Cardiac muscle cell (in vitro differentiated cells and primary cell): ENCODE measurements around the gene TASP1. TPM values are rescaled to one million over a fixed set of nuclear protein-coding genes. Genes with fewer than 3 reads are reported as not detected.
"Not testable (repeated sequence)": the region's sequence is repeated elsewhere in the genome, so short reads cannot be mapped to it uniquely, and the experiment has no call there.

Source experiments
- DNase-seq, 2 donors: peaks; one replicate each; pipeline versions ENCODE4 v3.0.0 to v3.0.0-alpha.2; 2010 to 2017; ENCODE audit warnings: low read depth in 1 of 2, low spot score in 1 of 2
- H3K27ac ChIP-seq: fragments of 200-600 bp; sonication (generic); 2 replicates; pipeline ENCODE4 v1.5.1; 2016
- H3K27me3 ChIP-seq: fragments of 200-600 bp; sonication (generic); 2 replicates; pipeline ENCODE4 v1.6.0; 2016; ENCODE audit warnings: control low read depth
- H3K36me3 ChIP-seq: fragments of 200-600 bp; sonication (generic); 2 replicates; pipeline ENCODE4 v1.5.1; 2016; ENCODE audit warnings: control low read depth
- H3K4me1 ChIP-seq: fragments of 200-600 bp; sonication (generic); 2 replicates; pipeline ENCODE4 v1.8.1; 2017; ENCODE audit warnings: low read depth, mild to moderate bottlenecking, mixed run types
- H3K4me3 ChIP-seq: fragments of 200-600 bp; sonication (generic); 2 replicates; pipeline ENCODE4 v1.5.1; 2016; ENCODE audit warnings: mild to moderate bottlenecking
- H3K9me3 ChIP-seq: fragments of 200-600 bp; sonication (generic); 2 replicates; pipeline ENCODE4 v1.5.1; 2017; ENCODE audit warnings: low read depth, mild to moderate bottlenecking, control low read depth
- polyA plus RNA-seq: library from polyadenylated mRNA; unstranded; fragments of >200 nt; fragmentation: Nextera tagmentation; extraction: Ambion mirVana; gene quantifications from 2 replicates; pipeline ENCODE4 v1.2.1, GENCODE V29; 2016
- total RNA-seq: library from RNA; depleted of rRNA; stranded (reverse); fragments of >200 nt; gene quantifications from 2 replicates; pipeline ENCODE4 v1.2.3, GENCODE V29; 2016
- TF ChIP-seq, protein P1 (sequence below): IDR thresholded peaks from 2 replicates; pipeline ENCODE4 v1.5.1; 2012; ENCODE audit warnings: low read depth, mild to moderate bottlenecking, low read length

Gene TASP1
- total and polyA plus RNA-seq, 2 experiments from 2014 or later, result 9.3 to 12.6 TPM

DNA sequence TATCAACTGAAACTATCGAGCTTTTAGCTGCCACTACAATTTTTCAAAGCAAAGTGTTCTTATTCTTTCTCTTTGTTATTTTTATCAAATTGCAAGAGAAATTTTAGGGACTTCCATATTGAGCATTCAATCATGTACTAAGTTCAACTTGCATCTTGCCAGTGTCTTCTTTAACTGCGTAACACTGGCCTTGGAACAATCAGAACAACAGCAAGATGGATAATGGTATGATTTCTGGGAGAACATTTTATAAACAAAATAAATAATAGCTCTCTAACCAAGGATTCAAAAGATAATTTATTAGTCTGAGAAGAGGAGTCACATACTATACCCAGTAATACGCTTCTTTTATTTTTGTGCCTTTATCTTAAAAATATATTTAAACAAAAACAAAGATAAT, 249.6 kb downstream of the TASP1 start:
- Histone ChIP-seq H3K4me1 (peaks cover 14% of the 10 kb centered on the region), H3K27ac (no peak overlapping the region), H3K4me3 (no peak overlapping the region), H3K36me3 (no peaks in the 10 kb centered on the region), H3K27me3 (no peaks in the 10 kb centered on the region), H3K9me3 (no peaks in the 10 kb centered on the region)
- TF ChIP-seq, protein P1, sequence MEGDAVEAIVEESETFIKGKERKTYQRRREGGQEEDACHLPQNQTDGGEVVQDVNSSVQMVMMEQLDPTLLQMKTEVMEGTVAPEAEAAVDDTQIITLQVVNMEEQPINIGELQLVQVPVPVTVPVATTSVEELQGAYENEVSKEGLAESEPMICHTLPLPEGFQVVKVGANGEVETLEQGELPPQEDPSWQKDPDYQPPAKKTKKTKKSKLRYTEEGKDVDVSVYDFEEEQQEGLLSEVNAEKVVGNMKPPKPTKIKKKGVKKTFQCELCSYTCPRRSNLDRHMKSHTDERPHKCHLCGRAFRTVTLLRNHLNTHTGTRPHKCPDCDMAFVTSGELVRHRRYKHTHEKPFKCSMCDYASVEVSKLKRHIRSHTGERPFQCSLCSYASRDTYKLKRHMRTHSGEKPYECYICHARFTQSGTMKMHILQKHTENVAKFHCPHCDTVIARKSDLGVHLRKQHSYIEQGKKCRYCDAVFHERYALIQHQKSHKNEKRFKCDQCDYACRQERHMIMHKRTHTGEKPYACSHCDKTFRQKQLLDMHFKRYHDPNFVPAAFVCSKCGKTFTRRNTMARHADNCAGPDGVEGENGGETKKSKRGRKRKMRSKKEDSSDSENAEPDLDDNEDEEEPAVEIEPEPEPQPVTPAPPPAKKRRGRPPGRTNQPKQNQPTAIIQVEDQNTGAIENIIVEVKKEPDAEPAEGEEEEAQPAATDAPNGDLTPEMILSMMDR, result no peak
- no peak for DNase-seq

DNA sequence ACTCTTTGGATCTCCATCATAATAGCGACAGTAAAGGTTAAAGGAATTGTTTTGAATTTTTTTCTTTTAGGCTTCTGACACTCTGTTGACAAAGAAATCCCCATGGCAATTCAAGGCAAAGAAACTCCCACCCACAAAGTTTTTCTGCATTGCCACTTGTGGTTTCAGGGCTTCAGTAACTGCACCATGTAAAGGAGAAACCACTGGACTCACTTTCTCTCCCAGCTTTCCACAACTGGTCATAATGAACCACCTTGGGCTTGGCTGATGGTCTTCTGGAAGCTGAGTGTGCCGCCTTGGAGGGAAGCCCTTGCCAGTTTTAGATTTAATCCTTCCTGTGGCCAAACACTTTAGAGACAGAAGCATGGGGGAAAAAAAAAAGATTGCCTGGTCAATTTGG, 254.6 kb downstream of the TASP1 start:
- DNase-seq, result no peak
- H3K36me3 ChIP-seq, result no peaks in the 10 kb centered on the region

DNA sequence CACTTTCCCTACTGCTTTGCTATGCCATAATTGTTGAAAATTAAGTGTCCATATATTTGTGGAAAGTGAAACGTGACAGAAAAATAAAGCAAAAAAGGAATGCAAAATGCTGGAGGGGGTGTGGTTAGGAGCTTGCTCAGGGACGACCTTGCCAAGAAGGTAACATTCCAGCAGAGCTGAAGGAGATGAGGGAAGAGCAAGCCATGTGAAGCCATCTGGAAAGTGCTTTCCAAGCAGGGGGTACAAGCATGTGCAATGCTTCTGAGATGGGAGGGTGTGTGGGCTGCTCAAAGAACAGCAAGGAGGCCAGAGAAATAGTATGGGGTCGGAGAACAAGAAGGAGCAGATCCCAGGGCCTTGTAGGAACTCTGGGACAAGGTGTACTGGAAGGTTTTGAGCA, 255.9 kb downstream of the TASP1 start:
- TF ChIP-seq, protein P1, result no peak
- H3K27me3 ChIP-seq, result no peaks in the 10 kb centered on the region
- no peak overlapping the region for H3K4me3 ChIP-seq
- H3K27ac ChIP-seq, result no peak overlapping the region
- DNase-seq, result no peak
- H3K36me3 ChIP-seq, result no peaks in the 10 kb centered on the region
- H3K9me3 ChIP-seq, result no peaks in the 10 kb centered on the region
- H3K4me1 ChIP-seq, result peaks cover under 1% of the 10 kb centered on the region

More for the DNA sequence above, 254.6 kb downstream of the TASP1 start:
- TF ChIP-seq, protein P1, result no peak
- H3K4me3 ChIP-seq, result no peak overlapping the region
- no peak overlapping the region for H3K27ac ChIP-seq
- peaks cover 13% of the 10 kb centered on the region for H3K4me1 ChIP-seq
- no peaks in the 10 kb centered on the region for H3K27me3 ChIP-seq
- H3K9me3 ChIP-seq, result no peaks in the 10 kb centered on the region

DNA sequence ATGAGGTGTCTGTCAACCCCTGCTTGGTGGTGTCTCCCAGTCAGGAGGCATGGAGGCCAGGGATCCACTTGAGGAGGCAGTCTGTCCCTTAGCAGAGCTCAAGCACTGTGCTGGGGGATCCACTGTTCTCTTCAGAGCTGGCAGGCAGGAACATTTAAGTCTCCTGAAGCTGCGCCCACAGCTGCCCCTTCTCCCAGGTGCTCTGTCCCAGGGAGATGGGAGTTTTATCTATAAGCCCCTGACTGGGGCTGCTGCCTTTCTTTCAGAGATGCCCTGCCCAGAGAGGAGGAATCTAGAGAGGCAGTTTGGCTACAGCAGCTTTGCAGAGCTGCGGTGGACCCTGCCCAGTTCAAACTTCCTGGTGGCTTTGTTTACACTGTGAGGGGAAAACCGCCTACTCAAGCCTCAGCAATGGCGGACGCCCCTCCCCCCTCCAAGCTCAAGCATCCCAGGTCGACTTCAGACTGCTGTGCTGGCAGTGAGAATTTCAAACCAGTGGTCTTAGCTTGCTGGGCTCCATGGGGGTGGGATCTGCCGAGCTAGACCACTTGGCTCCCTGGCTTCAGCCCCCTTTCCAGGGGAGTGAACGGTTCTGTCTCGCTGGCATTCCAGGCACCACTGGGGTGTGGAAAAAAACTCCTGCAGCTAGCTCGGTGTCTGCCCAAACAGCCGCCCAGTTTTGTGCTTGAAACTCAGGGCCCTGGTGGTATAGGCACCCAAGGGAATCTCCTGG, 258.1 kb downstream of the TASP1 start:
- not testable (repeated sequence) for H3K4me3 ChIP-seq, H3K36me3 ChIP-seq, H3K27ac ChIP-seq, DNase-seq, H3K27me3 ChIP-seq, H3K4me1 ChIP-seq, H3K9me3 ChIP-seq

DNA sequence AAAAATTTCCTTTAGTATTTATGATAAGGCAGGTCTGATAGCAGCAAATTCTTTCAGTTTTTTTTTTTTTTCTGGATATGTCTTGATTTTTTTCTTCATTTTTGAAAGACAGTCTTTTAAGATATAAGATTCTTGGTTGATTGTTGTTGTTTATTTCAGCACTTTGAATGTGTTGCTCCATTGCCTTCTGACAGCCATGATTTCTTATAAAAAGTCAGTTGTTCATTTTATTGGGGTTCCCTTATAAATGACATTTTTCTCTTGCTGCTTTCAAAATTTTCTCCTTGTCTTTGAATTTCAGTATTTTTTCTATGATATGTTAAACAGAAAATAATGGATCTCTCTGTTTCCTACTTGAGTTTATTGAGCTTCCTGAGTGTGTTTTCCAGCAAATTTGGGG, 265.3 kb downstream of the TASP1 start:
- H3K27me3 ChIP-seq, result no peaks in the 10 kb centered on the region
- no peak overlapping the region for H3K27ac ChIP-seq
- H3K9me3 ChIP-seq, result no peaks in the 10 kb centered on the region
- TF ChIP-seq, protein P1, result no peak
- no peaks in the 10 kb centered on the region for H3K4me1 ChIP-seq
- no peak overlapping the region for H3K4me3 ChIP-seq
- no peaks in the 10 kb centered on the region for H3K36me3 ChIP-seq
- no peak for DNase-seq

DNA sequence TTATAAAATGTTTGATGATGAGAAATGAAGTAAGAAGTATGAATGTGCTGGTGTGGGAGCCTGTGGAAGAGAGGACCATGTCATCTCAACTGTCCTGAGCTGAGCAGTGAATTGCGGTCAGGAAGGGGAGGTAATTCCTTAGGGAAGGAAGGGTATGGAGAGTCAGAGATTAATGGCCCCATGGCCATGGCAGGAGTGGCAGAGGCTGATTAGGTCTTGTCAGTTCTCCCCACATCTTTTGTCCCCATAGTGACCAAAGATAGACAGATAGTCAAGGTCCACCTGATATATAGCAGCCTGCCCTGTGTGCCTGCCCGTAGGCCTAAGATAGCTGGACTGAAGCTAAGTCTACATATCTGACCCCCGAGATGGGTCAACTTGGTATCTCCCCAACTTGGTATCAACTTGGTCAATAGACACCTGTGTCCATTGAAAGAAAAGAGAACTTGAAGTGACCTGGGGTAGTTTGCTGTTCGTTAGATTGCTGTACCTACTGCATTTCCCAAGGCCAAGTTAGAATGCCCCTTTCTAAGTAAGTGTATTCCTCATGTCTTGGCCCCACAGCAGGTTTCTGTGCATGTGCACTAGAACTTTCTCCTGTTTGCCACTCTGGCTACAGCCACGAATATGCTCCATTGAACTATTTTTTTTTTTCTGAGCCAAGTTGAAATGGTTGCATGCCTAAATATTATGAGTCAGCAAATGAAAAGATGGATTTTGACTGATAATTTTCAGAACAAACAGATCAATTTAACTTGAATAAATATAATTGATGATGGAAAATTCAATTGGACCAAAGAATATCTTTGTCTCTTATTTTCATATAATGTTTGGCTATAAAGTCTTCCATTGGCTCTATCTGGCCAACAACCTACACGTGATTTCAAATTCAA, 274.2 kb downstream of the TASP1 start:
- Histone ChIP-seq H3K9me3 (no peaks in the 10 kb centered on the region), H3K4me1 (no peaks in the 10 kb centered on the region), H3K27ac (no peak overlapping the region), H3K4me3 (no peak overlapping the region), H3K36me3 (no peaks in the 10 kb centered on the region), H3K27me3 (no peaks in the 10 kb centered on the region)
- TF ChIP-seq, protein P1, result no peak
- DNase-seq, result no peak
